ENCODE measurements around the gene SZT2.
"Not testable (repeated sequence)": the region's sequence is repeated elsewhere in the genome, so short reads cannot be mapped to it uniquely, and the experiment has no call there.

SZT2 gene

GRCh38 chr1:43454270-43455011 lies 64.7 kb downstream of the SZT2 start:
- DNase-seq (ENCODE audit: low read depth) = peak; percentile 58

DNA sequence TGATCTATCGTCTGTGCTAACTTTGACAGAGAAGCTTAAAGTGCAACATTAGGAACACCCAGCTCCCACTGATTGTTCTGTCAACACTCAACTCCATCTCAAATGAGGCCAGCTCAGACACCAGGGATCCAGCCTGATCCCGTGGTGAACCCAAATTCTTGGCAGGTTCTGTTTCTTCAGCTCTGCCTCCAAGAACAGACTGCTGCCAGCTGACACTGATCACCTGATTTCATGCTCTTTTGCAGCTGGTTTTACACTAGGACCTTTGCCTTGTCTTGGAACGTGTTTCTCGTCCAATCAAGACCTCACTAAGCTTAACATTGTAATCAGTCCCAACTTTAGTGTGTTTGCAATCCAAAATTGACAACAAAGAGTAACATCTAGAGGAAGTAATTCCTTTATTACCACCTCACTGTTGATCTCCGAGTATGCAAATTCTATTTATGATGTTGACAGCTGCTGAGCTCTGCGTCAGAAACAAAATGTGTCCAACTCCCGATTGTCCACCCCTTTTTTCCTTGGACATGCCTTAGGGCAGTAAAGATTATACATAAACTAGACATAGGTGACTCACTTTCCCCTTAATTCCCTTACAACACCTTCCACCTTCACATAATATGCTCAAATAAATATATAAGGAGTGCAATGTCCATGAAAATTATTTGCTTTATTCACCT lies 65.7 kb downstream of the SZT2 start:
- DNase-seq (ENCODE audit: low read depth) = no peak

DNA sequence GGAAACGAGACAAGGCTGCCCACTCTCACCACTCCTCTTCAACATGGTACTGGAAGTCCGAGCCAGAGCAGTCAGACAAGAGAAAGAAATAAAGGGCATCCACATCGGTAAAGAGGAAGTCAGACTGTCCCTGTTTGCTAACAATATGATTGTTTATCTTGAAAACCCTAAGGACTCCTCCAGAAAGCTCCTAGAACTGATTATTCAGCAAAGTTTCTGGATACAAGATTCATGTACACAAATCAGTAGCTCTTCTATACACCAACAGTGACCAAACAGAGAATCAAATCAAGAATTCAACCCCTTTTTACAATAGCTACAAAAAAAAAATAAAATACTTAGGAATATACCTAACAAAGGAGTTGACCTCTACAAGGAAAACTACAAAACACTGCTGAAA lies 68.7 kb downstream of the SZT2 start:
- not testable (repeated sequence) for DNase-seq (ENCODE audit: low read depth)

DNA sequence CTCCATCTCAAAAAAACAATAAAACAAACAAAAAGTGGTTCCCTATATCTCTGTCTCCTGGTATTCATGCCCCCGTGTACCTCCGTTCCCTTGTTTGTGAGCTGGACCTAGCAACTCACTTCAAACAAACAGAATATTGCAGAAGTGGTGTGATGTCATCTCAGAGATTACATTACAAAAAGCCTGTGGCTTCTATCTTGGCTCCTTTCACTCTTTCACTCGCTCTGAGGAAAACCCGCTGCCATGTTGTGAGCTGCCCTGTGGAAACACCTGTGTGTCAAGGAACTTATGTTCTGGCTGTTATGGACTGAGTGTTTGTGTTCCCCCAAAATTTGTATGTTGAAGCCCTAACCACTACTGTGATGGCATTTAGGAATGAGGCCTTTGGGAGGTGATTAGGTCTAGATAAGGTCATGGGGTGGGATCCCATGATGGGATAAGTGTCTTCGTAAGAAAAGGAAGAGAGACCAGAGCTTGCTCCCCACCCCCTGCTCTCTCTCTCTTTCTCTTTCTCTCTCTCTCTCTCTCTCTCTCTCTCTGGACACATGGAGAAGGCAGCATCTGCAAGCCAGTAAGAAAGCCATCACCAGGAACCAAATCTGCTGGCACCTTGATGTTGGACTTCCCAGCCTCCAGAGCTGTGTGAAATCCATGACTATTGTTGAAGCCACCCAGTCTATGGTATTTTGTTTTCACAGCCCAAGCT lies 71.4 kb downstream of the SZT2 start:
- DNase-seq (ENCODE audit: low read depth) = no peak

DNA sequence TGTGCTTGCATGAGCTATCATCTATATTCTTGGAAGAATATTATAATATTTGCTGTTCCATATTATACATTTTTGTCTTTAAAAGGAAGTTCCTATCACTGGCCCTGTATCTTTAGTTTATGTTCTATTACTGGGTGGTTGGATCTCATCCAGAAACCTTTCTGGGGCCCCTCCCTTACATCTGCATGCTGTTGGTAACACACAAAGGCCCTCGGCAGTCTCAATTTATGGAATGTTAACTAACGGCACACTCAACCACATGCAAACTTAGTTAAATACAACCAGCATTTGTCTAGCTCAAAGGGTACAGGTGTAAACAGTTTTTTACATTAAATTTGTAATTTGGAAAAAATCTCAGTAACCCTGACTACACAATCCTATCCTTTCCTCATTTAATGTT lies 73.8 kb downstream of the SZT2 start:
- DNase-seq (ENCODE audit: low read depth) = no peak

- DNase-seq (ENCODE audit: low read depth) = no peak
Observed at GRCh38 chr1:43464681-43465504, 75.2 kb downstream of the SZT2 start.

DNA sequence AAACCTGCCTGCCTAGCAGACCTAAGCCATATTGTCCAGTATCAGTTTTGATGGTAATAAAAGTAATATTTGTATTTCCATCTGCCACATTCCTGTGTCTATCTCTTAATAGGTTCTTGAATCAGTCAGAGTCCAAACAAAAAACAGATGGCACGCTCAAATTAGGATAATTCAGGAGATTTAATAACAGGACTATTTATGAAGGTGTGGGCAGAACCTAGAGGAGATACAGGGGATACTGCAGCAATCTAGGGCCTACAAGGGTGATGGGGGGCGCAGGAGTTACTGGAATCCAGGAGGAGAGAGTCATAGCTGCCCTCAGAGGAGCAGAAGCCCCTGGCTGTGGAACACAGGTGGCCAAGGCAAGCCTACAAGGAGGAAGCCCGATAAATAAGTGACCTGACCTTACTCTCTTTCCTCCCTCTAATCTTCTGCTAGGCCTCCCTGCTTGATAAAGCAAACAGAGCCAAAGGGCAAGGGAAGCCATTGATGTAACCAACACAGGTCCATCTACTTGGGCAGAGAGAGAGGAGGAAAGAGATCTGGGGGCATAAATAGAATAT lies 75.9 kb downstream of the SZT2 start:
- DNase-seq (ENCODE audit: low read depth) = no peak

GRCh38 chr1:43466403-43466802 lies 76.7 kb downstream of the SZT2 start:
- DNase-seq (ENCODE audit: low read depth) = no peak

DNA sequence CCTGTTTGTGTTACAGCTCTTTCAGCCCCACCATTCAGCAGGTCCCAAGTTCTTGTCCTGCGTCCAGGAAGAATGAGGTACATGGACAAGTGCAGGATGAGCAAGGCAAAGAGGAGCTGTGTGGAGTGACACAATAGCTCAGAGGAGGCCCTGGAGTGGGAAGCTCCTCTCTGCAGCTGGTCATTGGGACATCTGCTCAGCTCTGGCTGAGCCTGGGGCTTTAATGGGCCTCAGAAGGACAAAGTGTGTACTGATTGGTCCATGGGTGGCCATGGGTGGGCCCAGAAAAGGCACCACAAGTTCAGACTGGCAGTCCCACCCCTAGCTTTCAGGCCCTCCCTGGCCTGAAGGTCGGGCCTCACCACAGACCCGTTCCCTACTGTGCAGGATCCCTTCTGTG lies 78.7 kb downstream of the SZT2 start:
- no peak for DNase-seq (ENCODE audit: low read depth)

DNA sequence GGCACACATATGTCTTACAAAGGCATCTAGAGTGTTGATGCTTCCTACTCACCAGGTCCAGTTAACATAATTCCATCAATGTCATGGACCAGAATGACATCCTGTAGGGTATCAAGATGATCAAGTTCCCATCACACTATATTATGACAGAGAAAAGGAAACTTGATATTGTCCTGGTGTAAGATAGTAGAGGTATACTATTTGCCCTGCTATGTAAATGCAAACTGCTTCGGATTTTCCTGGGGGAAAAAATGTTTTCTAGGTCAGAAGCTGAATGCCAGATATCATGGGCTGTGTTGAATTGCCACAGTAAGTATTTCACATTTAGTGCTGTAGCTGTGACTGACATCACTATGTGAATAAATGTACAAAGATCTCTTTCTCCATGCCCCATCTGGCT lies 80.2 kb downstream of the SZT2 start:
- DNase-seq (ENCODE audit: low read depth) = no peak

DNA sequence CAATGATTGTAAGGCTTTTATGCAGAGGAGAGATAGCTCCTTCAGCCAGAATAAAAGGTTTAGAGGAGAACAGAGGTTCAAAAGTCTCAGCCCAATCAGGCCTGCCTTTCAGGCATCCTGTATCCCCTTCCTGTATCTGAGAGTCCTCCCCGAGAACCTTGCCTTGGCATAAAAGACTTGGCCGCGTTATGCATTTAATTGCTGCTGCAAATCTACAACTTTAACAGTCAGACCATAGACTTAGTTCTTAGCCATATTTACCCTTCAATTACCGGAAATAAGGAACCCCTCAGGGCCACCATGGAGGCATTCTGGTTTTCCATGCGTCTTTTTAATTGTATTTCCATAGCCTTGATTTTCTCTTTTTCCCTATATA lies 82.4 kb downstream of the SZT2 start:
- DNase-seq (ENCODE audit: low read depth) = no peak

DNA sequence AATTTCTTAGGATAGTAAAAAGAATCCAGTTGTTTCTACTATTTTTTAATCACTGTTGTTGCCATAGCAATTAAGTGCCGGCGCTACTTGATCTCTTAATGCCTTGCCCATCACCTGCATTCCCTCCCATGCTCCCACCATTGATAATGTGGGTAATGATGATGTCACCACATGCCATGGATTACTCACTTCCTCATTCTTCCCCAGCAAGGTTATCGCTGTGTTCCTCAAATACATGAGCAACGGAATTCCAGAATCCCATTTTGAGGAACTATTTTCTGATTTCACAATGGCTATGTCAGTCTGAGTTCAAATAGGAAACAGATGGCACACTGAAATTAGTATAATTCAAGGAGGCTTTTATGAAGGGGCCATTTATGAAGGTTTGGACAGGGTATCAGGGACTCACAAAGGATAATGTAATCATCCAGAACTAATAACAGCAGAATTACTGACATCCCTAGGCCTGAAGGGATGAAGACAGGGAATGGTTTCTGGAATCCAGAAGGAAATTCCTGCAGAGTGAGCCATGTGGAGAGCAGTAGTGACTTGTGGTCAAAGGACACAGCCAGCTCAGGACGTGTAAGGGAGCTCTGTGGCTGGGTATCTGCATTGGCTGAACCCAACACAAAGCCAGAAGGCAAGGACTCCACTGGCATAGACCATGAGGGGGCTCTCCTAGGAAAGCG lies 82.9 kb downstream of the SZT2 start:
- DNase-seq (ENCODE audit: low read depth) = peak; percentile 88

GRCh38 chr1:43473463-43473862 lies 83.8 kb downstream of the SZT2 start:
- no peak for DNase-seq (ENCODE audit: low read depth)

- not testable (repeated sequence) for DNase-seq (ENCODE audit: low read depth)
Observed at GRCh38 chr1:43475611-43476401, 86.1 kb downstream of the SZT2 start.

DNA sequence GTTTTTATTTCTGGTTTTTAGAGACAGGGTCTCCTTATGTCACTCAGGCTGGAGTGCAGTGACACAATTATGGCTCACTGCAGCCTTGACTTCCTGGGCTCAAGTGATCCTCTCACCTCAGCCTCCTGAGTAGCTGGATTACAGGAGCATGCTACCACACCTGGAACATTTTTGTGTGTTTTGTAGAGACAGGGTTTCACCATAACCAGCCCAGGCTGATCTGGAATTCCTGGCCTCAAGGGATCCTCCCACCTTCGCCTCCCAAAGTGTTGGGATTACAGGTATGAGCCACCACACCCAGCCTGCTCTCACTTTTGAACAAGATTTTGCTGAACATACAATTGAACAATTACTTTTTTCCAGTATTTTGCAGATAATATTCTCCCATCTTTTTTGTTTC lies 88.0 kb downstream of the SZT2 start:
- no peak for DNase-seq (ENCODE audit: low read depth)

DNA sequence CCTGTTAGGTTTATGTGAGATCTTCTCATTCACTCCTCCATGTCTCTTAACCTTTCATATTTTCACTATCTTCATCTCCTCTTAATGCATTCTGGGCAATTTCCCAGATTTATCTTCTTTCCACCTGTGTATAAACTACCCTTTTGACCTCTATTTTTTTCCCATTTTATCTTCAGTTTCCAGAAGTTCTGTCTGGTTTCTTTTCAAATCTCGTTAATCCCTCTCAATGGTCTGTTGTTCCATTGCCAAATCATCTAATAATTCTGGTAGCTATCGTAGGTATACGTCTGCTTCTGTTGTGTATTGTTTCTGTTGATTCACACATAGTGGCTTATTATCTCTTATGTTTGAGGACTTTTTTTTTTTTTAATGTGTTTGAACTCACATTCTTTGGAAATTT lies 89.7 kb downstream of the SZT2 start:
- no peak for DNase-seq (ENCODE audit: low read depth)

- DNase-seq (ENCODE audit: low read depth) = no peak
Observed at GRCh38 chr1:43481491-43481890, 91.8 kb downstream of the SZT2 start.

GRCh38 chr1:43482215-43482614 lies 92.5 kb downstream of the SZT2 start:
- no peak for DNase-seq (ENCODE audit: low read depth)

DNA sequence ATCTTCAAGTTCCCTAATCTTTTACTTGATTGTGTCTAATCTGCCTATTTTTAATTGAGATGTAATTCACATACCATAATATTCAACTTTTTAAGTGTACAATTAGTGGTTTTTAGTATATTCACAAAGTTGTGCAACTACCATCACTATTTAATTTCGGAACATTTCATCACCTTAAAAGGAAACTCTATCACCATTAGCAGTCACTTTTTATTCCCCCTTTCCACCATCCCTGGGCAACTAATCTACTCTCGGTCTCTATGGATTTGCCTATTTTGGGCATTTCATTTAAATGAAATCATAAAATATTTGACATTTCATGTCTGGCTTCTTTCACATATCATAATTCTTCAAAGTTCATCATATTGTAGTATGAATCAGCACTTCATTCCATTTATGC lies 94.7 kb downstream of the SZT2 start:
- DNase-seq (ENCODE audit: low read depth) = no peak

GRCh38 chr1:43488165-43488564 lies 98.5 kb downstream of the SZT2 start:
- no peak for DNase-seq (ENCODE audit: low read depth)

DNA sequence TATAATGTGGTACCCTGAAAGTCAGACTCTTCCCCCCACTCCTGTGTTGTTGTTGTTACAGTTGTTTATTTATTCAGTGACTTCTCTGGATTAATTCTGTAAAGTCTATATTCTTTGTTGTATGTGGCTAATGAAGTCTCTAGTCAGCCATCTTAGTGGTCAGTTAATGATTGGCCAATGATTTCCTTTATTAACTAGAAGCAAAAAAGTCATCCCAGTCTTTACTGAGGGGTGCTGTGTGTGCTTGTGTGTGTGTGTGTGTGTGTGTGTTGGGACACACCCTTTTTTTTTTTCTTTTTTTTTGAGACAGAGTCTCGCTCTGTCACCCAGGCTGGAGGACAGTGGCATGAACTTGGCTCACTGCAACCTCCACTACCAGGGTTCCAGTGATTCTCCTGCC lies 101.4 kb downstream of the SZT2 start:
- no peak for DNase-seq (ENCODE audit: low read depth)
